H54 (cell line): ENCODE measurements around the gene DPP6.

Experiments
- DNase-seq: peaks from one replicate; pipeline ENCODE4 v3.0.0; 2011; ENCODE audit warnings: low spot score, mixed read lengths; ENCODE audit not compliant: insufficient read length
- FAIRE-seq: peaks from 3 replicates; lab custom pipeline; 2011; peaks lifted over from hg19 to GRCh38; lab: Jason Lieb, UNC
- POLR2A ChIP-seq: IDR thresholded peaks from 2 replicates; pipeline ENCODE4 v1.6.1; 2011; ENCODE audit warnings: low read depth, mild to moderate bottlenecking, low read length

Gene DPP6

DNA sequence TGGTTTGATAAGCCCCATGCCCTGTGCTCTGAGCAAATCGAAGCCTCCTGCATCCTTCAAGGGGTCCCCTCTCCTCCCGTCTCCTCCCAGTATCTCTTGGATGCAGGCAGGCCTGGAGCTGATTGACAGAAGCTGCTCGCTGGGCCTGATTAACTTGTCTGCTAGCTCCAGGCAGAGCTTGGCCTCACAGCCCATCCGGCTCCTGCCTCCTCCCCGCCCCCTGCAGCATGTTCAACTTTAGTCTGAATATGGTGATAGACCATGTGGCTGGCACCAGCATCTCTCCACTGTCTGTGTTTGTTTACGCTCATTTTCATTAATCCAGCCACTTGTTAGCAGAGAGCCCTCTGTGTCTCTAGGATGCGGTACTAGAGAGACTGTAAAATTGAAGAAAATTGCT is 432.2 kb downstream of the DPP6 start:
- DNase-seq = no peak

GRCh38 chr7:154484943-154485342 is 432.7 kb downstream of the DPP6 start:
- DNase-seq (no peak), FAIRE-seq (no peak)
- no peak for TF ChIP-seq POLR2A

More for the DNA sequence above, 432.2 kb downstream of the DPP6 start:
- no peak for TF ChIP-seq POLR2A
- no peak for FAIRE-seq

GRCh38 chr7:154489897-154490296 is 437.7 kb downstream of the DPP6 start:
- TF ChIP-seq POLR2A = no peak
- DNase-seq (no peak), FAIRE-seq (no peak)

- no peak for TF ChIP-seq POLR2A
- DNase-seq (no peak), FAIRE-seq (no peak)
Measured at GRCh38 chr7:154493594-154493993, 441.4 kb downstream of the DPP6 start.

DNA sequence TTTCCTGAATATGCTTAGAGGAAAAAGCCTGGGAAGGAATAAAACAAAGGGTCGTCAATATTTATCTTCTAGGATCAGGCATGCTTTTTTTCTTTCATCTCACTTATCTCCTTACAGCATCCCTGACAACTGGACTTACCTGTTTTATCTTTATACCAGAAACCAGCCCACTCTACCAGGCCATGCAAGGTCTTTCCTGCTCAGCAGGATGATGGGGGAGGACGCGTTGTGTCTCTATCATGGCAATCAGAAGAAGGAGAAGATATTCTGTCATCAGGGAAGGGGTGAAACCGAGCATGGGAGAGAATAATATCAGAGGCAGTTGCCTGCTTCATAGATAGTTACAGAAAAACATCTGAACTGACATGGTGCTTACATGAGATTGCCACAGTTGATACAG is 445.6 kb downstream of the DPP6 start:
- FAIRE-seq (no peak), DNase-seq (no peak)
- TF ChIP-seq POLR2A = no peak

GRCh38 chr7:154503962-154504550 is 451.9 kb downstream of the DPP6 start:
- FAIRE-seq (no peak), DNase-seq (no peak)
- no peak for TF ChIP-seq POLR2A

- DNase-seq (no peak), FAIRE-seq (no peak)
- TF ChIP-seq POLR2A = no peak
Measured at GRCh38 chr7:154504918-154505317, 452.7 kb downstream of the DPP6 start.

DNA sequence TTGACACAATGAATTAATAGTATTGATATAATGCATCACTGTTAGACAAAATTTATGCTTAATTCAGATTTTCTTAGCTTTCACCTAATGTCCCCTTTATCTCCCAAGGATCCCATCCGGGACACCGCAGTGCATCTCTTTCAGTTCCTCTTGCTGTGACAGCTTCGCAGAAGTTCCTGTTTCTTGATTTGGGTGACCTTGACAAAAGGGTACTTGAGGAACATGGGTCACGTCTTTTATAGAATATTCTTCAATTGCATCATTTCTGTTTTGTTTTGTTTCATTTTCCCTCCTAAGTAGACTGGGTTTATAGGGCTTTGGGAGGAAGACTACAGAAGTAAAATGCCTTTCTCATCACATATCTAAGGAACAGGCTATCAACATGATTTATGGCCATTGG is 453.2 kb downstream of the DPP6 start:
- FAIRE-seq (no peak), DNase-seq (no peak)
- TF ChIP-seq POLR2A = no peak

GRCh38 chr7:154509192-154509591 is 457.0 kb downstream of the DPP6 start:
- no peak for TF ChIP-seq POLR2A
- FAIRE-seq (no peak), DNase-seq (no peak)

DNA sequence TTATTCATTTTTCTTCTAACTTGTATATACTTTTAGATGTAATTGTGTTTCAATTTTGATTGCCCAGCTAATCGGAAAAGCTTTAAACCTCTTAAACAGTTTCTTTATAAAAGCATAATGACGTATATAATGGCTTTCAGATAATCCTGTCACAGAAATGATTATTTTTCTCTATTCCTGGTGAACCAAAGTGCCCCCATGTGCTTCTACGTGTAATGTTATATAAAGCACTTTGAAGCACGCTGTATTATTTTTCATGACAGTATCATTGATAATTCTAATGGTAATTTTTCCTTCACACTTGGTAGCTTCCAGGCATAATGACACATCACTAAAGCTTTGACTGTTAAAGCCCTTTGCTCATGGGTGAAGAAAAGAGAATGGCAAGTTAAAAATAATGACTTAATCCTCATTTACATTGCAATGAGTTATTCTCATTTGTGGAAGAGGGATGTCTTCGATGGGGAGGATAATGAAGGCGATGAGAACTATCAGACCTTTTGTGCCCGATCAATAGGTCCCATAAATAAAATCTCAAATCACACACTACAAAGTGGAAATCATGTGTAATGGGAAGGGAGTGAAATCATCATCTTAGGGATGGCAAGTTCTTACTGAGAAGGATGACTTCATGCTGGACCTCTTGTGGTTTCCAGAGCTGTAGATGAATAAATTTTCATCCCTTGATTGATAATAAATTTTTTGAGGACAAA is 460.1 kb downstream of the DPP6 start:
- DNase-seq = no peak
- TF ChIP-seq POLR2A = no peak
- FAIRE-seq = no peak

DNA sequence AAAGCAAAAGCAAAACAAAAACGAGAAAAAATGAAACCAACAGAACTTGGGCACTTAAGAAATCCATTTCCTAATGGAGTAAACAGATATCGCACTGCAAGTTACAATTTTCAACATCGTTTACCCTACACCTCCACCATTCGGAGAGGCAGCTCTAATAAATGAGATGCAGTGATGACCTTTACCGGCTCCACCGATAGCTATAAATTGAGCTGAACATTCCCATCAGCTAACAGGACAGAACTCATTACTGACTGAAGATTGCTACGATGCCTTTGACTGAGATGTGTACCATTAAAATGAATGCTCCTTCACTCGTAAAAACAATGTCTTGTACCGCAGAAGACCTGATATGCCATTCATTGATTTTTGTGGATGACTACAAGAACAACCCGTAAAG is 465.6 kb downstream of the DPP6 start:
- no peak for DNase-seq
- no peak for FAIRE-seq
- TF ChIP-seq POLR2A = no peak

DNA sequence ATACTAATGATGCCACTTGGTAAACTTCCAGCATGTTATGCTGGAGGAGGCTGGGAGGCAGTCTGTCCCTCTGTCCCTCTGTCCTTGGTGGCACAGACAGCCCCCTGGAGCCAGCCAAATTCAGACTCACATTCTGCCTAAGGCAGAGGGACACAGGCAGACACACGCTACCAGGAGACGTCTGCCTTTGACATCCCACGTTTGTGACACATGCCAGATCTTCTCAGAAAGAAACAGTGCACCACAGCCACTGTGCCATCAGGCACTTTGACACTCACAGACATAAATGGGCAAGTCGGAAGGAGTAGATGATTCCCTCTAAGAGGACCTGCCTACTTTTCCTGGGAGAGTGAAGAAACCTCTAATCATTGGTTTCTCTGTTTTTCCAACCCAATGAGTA is 467.0 kb downstream of the DPP6 start:
- DNase-seq (no peak), FAIRE-seq (no peak)
- no peak for TF ChIP-seq POLR2A

GRCh38 chr7:154530136-154530535 is 477.9 kb downstream of the DPP6 start:
- DNase-seq = no peak
- no peak for FAIRE-seq
- TF ChIP-seq POLR2A = no peak

DNA sequence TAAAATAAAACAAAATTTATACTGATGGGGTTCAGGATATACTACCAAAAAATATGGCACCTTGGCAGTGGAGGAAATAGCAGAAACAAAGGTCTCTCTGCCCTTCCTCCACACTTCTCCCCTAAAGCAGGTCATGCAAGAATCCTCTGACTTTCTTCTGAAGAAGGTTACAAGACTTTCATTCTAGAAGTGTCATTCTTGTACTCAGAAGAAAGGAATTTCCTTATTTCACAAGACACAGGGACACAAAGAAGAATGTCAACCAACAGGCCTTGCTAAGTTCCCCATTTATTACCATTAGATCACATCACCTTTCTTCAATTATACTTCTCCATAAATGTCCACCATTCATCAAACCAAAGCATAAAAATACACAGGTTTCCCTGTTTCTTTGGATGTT is 480.6 kb downstream of the DPP6 start:
- FAIRE-seq (no peak), DNase-seq (no peak)
- TF ChIP-seq POLR2A = no peak

GRCh38 chr7:154540596-154540995 is 488.4 kb downstream of the DPP6 start:
- DNase-seq = no peak
- no peak for TF ChIP-seq POLR2A
- no peak for FAIRE-seq
